NK-92 (cell line): ENCODE data around the gene OR4D11.
"Not testable (repeated sequence)": the region's sequence is repeated elsewhere in the genome, so short reads cannot be mapped to it uniquely, and the experiment has no call there.

Experiments
- DNase-seq: peaks from one replicate; lab custom pipeline; 2025; ENCODE audit not compliant: unreplicated experiment; lab: John Stamatoyannopoulos, UW

Gene OR4D11

DNA sequence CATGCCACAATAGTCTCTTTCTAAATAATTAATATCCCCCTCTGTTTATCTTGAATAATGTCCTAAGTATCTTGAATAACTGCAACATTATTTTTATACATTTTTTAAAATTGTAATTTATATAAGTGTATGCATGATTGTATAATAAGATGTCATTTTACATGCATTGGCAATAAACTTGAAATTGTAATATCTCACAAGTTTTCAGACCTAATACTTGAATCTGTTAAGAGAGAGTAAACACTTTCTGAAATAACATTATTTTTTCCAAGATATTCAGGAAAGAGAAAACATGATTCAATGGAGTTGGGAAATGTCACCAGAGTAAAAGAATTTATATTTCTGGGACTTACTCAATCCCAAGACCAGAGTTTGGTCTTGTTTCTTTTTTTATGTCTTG, at the start of gene OR4D11:
Gene OR4D11 (plus strand): TSS at position 301 of the 400 bp plus-strand sequence. CDS start 0 bp downstream, at position 301.
- no peak for DNase-seq

DNA sequence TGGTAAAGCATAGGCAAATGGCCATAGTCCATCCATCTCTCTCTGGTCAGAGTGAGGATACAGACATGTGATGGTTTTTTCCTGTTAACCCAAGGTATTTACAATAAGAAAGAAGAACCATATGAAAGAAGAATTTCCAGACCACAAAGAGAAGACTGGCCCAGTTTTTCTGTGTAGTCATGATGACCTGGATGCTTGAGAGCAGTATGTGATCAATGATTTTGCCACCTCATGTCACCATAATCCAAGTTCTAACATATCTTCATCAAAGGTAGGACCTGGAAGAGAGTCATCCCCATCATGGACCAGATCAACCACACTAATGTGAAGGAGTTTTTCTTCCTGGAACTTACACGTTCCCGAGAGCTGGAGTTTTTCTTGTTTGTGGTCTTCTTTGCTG, 46.7 kb upstream of the OR4D11 start, which contains the start of gene OR4D6:
Gene OR4D6 (plus strand): TSS at position 301 of the 400 bp plus-strand sequence. CDS start 0 bp downstream, at position 301.
- DNase-seq = no peak

DNA sequence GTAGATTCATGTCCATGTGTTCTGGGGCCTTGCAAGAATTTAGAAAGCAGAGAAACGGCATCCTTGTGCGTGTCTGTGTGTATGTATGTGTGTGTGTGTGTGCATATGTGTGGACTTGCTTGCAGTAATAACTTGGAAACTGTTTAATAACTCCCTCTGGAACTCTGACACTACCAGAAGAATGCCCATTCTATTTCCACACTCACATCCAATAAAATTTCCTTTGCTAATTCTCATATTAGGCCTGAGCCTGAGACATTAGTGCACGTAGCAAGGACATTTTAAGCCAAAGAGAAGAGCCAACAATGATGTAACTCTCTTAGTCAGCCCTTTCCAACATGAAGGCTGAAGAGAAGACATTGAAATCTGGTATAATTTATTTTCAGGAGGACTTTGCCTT, 43.5 kb upstream of the OR4D11 start:
- no peak for DNase-seq

DNA sequence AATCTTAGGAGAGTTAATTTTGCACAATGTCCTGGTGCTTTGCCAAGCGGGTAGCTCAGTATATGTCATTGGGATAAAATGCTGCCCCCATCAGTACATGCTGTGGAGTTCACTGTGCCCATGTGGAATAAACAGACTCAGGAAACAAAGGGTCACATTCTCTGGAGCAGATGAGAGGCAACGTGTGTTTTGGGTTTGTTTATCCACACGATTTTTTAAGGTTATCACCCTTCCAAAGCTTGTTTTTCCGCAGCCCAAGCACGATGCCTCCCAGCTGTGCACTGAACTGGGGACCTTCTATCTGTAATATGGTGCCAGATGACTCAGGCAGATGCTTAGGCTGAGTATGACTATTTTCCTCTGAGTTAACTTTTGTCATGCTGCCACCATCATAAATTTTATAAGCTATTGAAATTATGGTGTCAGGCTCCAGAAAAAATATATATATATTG, 40.2 kb upstream of the OR4D11 start:
- no peak for DNase-seq

DNA sequence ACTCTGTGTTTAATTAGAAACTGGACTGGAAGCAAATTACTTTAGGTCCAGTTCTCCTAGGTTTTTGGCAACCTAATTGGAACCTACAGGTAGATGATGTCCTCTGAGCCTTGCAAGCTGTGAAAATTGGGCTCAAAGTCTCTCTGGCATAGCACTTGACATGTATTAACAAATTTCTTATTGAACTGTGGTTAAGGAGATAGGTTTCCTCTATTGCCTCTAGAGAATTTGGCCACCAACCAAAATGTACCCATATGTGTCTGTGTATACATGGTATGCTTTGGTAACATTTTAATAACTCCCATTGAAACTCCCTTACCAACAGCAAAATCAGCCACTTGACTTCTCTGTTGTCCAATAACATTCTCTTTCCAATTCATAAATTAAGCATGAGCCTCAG, 30.4 kb upstream of the OR4D11 start, which contains the start of gene OR4D10:
Gene OR4D10 (plus strand): TSS at position 301 of the 400 bp plus-strand sequence. CDS start 4,115 bp downstream, outside the sequence.
- no peak for DNase-seq

DNA sequence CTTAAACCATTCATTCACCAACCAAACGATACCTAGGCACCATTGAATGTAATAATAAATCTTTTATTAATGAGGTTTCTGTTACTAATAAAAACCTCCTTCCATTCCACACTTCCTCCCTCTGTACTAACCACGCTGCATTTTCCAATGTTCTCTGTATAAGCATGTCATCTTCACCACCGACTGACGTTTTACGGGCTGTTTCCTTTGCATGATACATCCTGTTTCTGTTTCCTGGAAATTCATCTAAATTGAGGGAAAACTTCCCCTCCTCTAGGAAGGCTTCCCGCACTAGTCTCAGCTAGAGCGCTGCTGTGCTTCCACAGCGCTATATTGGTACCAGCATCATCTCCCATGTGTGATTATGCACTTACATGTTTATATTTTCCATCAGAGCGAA, 28.2 kb upstream of the OR4D11 start:
- DNase-seq = no peak

DNA sequence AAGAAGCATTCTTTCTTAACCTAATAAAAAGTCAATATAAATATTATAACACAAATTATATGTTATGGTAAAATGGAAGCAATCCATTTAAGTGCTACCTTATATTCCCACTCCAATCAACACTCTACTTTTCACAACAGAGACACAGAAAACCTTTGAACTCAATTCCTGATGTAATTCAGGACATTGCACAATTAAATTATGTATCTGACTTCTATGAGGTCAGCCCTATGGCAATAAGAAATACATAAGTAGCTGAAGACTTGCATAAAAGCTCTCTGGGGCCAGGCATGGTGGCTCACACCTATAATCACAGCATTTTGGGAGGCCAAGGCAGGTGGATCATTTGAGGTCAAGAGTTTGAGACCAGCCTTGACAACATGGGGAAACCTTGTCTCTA, 23.5 kb upstream of the OR4D11 start:
- DNase-seq = no peak

DNA sequence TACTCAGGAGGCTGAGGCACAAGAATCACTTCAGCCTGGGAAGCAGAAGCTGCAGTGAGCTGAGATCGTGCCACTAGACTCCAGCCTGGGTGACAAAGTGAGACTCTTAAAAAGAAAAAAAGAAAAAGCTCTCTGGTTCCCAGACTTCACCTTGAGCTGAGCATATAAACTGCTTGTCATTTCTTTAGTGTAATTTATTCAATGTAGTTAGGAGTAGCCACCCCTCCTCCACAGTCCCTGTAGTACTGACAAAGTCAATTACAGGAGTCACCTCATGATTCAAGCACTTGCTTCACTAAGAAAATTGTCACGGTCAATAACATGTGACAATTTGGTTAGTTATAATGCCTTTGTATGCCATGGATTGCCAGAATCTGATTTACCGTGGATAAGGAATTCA, 23.0 kb upstream of the OR4D11 start:
- DNase-seq = no peak

DNA sequence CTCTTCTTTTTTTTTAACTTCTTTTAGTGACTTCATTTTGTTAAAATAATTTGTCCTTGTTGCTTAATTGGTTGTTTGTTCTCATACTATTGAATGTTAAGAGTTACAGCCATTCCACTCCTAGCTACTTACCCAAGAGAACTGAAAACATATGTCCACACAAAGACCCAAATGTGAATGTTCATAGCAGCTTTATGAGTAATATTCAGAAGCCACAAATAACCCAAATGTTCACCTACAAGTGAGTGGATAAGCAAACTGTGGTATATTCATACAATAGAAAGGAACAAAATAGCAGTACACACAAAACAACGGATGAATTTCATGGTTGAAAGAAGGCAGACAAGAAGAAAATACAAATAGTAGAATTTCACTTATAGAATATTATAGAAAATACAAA, 1.4 kb upstream of the OR4D11 start:
- no peak for DNase-seq

DNA sequence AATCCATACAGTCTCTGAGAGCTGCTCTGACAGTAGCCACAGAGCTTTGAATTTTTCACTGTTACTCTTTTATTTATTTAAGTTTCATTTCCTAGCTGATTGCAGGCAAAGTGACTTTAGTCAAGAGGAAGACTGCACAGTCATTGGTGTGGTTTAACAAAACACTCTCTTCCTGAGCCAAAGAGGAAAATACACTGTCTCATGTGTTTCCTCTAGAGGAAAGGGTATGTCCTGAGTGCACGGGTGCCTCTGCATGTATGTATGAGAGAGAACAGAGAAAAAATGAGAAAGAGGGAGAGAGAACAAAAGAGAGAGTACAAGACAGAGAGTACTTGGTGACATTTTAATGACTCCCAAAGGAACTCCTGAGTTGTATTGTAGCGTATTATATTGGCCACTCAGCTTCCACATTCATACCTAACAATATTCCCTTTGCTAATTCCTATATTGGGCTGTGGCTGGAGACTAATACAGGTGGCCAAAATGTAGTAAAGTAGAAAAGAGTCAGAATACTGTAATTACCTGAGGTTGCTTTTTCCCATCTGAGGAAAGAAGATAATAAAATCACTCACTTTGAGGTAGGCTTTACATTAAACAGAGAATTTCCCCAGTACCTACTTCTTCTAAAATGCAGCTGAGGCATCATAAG, 7.7 kb downstream of the OR4D11 start, which contains the start of gene OR4D9:
Gene OR4D9 (plus strand): TSS at position 599 of the 649 bp plus-strand sequence. CDS start 3,374 bp downstream, outside the sequence.
- no peak for DNase-seq

DNA sequence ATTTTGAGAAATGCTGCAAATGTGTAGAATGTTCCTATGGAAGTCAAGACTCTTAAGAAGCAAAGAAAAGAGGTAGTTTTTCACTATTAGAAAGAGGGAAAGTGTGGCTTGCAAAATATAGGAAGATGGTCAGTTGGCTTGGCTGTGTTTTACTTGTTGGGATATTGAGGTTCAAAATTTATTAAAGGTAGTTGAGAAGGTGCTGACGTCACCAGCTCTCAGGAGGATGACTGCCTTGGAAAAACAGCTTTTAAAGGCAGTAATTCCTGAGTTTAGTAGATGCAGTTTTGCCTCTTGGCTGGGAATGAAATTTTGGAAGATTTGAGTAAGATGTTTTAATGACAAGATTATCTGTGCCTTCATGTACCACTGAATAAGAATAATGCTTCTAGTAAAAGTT, 8.3 kb downstream of the OR4D11 start:
- no peak for DNase-seq

DNA sequence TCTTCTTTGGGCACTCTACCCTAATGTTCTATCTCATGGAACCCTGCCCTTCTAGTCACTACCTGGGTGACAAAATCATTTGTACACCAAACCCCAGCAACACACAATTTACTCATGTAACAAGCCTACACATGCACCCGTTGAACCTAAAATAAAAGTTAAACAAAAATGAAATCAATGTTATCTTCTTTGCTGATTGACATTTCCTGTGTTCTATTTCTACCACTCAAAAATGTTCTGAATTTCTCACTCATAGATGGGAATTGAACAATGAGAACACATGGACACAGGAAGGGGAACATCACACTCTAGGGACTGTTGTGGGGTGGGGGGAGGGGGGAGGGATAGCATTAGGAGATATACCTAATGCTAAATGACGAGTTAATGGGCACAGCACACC, 16.8 kb downstream of the OR4D11 start:
- not testable (repeated sequence) for DNase-seq

DNA sequence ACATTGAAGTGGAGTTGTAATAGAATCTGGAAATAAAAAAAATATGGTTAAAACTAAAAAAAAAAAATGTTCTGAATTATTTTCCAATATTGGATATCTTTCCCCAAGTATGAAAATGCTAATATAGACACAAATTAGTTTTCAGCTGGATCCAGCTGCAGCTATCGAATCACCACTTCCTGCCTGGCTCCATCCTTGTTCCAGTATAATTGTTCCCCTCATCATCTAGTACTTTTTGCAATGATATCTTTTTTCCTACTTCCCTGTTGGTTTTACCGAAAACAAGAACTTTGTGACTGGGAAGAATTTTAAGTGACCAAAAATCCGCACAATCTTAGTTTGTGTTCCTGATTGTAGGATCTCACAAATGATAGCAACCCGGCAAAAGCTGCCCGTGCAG, 17.4 kb downstream of the OR4D11 start:
- DNase-seq = no peak

DNA sequence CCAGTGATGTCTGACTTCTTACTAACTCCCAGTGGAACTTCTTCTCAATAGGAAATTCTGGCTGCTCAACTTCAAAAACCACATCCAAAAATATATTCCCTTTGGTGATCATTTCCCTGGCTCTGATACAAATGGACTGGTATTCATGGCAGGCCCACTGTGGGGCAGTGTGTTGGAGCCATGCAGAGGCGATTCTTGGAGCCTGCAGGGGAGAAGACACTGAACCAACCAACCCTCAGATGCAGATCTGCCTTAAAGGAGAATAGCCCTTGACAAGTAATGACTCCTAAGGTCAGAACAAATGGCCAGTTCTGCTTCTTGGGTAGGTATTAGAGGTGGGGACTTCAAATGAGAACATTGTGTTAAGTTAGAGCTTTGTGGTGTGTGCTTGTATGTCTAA, 20.2 kb downstream of the OR4D11 start:
- DNase-seq = no peak

DNA sequence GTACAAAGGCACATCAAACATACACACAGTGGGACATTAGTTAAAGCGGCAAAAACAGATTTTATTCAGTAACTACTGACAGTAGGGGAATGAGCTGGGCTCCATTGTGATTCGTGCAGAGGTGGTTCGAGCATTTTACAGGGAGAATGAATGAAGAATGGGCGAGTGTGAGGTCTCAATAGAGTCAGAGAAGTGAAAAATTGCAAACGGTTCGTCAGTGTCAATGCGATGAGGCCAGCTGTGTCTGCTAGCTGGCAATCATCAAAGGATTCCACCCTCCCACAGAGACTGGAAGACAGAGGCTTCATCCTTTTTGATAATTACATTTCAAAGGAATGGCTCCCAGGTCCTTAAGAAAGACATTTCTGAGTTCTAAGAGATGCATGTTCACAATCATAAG, 25.3 kb downstream of the OR4D11 start:
- DNase-seq = no peak

DNA sequence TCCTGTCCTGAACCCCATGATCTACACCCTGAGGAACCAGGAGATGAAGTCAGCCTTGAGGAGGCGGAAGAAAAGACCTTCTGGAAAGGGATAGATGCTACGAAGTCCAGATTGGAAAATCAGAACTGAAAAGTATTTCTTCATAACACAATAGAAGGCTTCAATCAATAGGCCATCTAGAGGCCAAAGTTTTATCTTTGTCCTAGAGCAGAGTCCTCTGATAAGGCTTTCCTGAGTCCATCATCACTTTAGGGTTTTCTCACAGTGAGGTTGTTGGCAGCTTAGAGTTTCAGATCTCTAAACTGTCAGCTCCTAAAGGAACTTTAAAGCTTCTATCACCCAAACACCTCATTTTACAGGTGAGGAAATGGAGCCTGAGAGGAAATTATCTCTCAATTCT, 29.2 kb downstream of the OR4D11 start:
- no peak for DNase-seq

DNA sequence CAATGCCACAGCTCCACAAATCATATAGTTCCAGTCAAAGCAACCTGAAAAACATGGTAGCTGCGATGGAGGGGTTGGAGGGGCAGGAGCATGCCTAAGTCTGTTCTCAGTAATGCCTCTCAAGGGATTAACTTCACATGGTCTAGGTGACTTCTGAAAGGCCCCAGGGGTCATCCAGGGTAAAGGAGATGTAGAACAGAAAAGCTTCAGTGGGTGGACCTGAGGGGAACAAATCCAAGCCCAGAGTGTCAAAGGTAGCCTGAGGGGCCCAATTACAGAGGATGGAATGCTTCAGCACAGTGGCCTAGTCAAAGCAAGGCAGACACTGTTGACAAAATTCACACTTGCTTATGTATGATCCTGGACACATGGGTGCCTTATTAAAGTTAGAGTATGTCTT, 31.3 kb downstream of the OR4D11 start:
- DNase-seq = no peak

DNA sequence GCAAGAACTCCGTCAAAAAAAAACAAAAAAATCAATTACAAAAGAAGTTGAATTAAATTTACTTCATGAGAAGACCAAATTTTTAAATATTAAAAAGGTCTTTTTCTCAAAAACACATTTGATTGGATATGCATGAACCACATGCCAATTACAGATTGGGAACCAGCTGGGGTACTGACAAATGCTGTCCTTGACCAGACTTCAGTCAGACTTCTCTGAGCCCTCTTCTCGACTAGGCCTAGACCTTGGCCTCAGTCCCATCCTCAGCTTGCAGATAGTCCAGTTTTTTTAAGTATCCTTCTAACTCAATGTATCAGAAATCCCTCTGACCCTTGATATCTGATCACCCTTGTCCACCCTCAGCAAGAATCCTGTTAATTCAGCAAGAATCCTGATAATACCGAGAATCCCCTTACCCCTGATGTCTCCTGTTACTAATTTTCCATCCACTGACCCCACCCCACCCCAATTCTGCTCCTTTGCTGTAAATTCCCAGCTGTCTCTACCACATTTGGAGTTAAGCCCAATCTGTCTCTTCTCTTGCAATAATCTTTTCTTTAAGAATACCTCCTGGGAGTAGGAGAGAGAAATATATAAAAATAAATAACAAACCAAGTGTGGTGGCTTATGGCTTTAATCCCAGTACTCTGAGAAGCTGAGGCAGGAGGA, 38.9 kb downstream of the OR4D11 start:
- DNase-seq = no peak

DNA sequence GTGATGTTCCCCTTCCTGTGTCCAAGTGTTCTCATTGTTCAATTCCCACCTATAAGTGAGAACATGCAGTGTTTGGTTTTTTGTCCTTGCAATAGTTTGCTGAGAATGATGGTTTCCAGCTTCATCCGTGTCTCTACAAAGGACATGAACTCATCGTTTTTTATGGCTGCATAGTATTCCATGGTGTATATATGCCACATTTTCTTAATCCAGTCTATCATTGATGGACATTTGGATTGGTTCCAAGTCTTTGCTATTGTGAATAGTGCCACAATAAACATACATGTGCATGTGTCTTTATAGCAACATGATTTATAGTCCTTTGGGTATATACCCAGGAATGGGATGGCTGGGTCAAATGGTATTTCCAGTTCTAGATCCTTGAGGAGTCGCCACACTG, 40.3 kb downstream of the OR4D11 start:
- not testable (repeated sequence) for DNase-seq

DNA sequence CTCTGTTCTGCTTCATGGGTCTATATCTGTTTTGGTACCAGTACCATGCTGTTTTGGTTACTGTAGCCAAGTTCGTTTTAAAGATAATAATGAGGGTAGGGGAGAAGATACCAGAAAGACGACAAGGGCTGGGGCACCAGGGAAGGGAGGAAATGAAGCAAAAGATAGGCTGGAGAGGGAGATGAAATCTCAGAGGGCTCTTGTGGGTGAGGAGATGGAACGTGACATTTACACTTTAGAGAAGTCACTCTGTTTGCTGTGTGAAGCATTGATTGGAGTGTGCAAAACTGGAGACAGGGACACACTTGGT, 41.4 kb downstream of the OR4D11 start:
- no peak for DNase-seq

DNA sequence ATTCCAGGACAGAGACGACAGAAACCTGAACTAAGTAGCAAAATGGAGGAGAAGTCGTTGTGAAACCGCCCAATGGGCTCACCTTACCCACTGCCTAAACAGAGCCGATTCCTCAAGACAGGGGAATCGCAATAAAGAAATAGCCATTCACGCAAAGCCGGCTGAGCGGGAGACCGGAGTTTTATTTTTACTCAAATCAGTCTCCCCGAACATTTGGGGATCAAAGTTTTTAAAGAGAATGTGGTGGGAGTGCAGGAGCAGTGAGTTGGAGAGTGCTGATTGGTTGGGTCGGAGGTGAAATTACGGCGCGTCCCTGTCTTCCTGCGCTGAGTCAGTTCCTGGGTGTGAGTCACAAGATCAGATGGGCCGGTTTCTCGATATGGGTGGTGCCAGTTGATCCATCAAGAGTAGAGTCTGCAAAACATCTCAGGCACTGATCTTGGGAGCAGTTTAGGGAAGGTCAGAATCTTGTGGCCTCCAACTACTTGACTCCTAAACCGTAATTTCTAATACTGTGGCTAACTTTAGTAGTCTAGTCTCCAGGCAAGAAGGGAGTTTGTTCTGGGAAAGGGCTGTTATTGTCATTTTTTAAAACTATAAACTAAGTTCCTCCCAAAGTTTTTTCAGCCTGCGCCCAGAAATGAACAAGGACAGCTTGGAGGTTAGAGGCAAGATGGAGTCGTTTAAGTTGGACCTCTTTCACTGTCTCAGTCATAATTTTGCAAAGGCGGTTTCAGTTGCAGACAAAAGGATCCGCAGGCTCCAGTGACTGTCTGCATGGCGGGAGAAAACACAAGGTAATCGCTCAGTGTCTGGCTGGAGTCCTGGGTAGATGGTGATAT, 42.0 kb downstream of the OR4D11 start:
- no peak for DNase-seq
